SK-N-SH (cell line): ENCODE data around the gene NSF. TPM values are rescaled to one million over a fixed set of nuclear protein-coding genes. Genes with fewer than 3 reads are reported as not detected.
"Not testable (repeated sequence)": the region's sequence is repeated elsewhere in the genome, so short reads cannot be mapped to it uniquely, and the experiment has no call there.

Experiments used
- CTCF ChIA-PET: fragments of 300-600, 350-600 bp; formaldehyde crosslinking; extraction: SDS; loops from one replicate; lab custom pipeline; 2021; lab: Yijun Ruan, JAX
- POLR2A ChIA-PET: fragments of 350-600 bp; sonication (Branson Sonifier 250); formaldehyde crosslinking; extraction: SDS; loops from one replicate; lab custom pipeline; 2020; ENCODE audit warnings: antibody characterized with exemption, inconsistent platforms; lab: Yijun Ruan, JAX
- DNase-seq: peaks from one replicate; pipeline ENCODE4 v3.0.0; 2012
- H2AFZ ChIP-seq: fragments of 200-600 bp; sonication (generic); 2 replicates; pipeline ENCODE4 v1.8.1; 2016; ENCODE audit warnings: antibody characterized with exemption, mild to moderate bottlenecking, low read depth
- H3F3A ChIP-seq: fragments of 200-600 bp; sonication (generic); replicated peaks from 2 replicates; pipeline ENCODE3; 2016; ENCODE audit warnings: antibody characterized with exemption, mild to moderate bottlenecking; ENCODE audit not compliant: insufficient read depth
- H3K27ac ChIP-seq, 2 experiments: fragments of 200-500 bp in 1 of 2; fragments of 200-600 bp in 1 of 2; sonication (Bioruptor generic) in 1 of 2; sonication (generic), shearing (Covaris generic) in 1 of 2; 2 replicates each; pipeline versions ENCODE4 v1.5.1 to v1.6.1; 2014 to 2016; ENCODE audit warnings: low read depth in 2 of 2, inconsistent platforms in 1 of 2, low read length in 1 of 2, mild to moderate bottlenecking in 1 of 2, mixed read lengths in 1 of 2
- H3K27me3 ChIP-seq: fragments of 200-600 bp; sonication (generic), shearing (Covaris generic); 2 replicates; pipeline ENCODE4 v1.6.1; 2016; ENCODE audit warnings: mixed run types; ENCODE audit not compliant: insufficient read depth
- H3K36me3 ChIP-seq, 2 experiments: fragments of 200-500 bp in 1 of 2; fragments of 200-600 bp in 1 of 2; sonication (Bioruptor generic) in 1 of 2; sonication (generic) in 1 of 2; replicated peaks in 1 of 2; 2 replicates each; pipeline versions ENCODE3 to v1.5.1; 2014 to 2016; ENCODE audit warnings: low read length in 1 of 2, mild to moderate bottlenecking in 1 of 2; ENCODE audit not compliant: insufficient read depth in 2 of 2, control insufficient read depth in 1 of 2
- H3K4me1 ChIP-seq, 2 experiments: fragments of 200-500 bp in 1 of 2; fragments of 200-600 bp in 1 of 2; sonication (Bioruptor generic) in 1 of 2; sonication (generic), shearing (Covaris generic) in 1 of 2; 2 replicates each; pipeline versions ENCODE4 v1.5.1 to v1.6.1; 2014 to 2016; ENCODE audit warnings: low read depth in 1 of 2, low read length in 1 of 2, mixed run types in 1 of 2; ENCODE audit not compliant: insufficient read depth in 2 of 2, control insufficient read depth in 1 of 2
- H3K4me2 ChIP-seq: fragments of 200-600 bp; sonication (generic), shearing (Covaris generic); 2 replicates; pipeline ENCODE4 v1.6.1; 2017; ENCODE audit warnings: mixed run types
- H3K4me3 ChIP-seq, 2 experiments: fragments of 200-500 bp in 1 of 2; fragments of 200-600 bp in 1 of 2; sonication (Bioruptor generic) in 1 of 2; sonication (generic), shearing (Covaris generic) in 1 of 2; 2 replicates each; pipeline versions ENCODE4 v1.5.1 to v1.8.1; 2014 to 2016; ENCODE audit warnings: low read depth in 2 of 2, inconsistent platforms in 1 of 2, low read length in 1 of 2, mild to moderate bottlenecking in 1 of 2, mixed read lengths in 1 of 2, moderate library complexity in 1 of 2
- H3K79me2 ChIP-seq: fragments of 200-600 bp; sonication (generic); 2 replicates; pipeline ENCODE4 v1.8.1; 2017; ENCODE audit warnings: mild to moderate bottlenecking; ENCODE audit not compliant: insufficient read depth
- H3K9ac ChIP-seq: fragments of 200-600 bp; sonication (generic); 2 replicates; pipeline ENCODE4 v1.6.1; 2017; ENCODE audit warnings: mixed run types
- H3K9me2 ChIP-seq: fragments of 200-600 bp; sonication (generic); 2 replicates; pipeline ENCODE4 v1.6.1; 2017; ENCODE audit warnings: mixed run types
- H3K9me3 ChIP-seq: fragments of 200-600 bp; sonication (generic); 2 replicates; pipeline ENCODE4 v1.6.1; 2017; ENCODE audit warnings: mixed run types, mild to moderate bottlenecking, moderate library complexity
- H4K20me1 ChIP-seq: fragments of 200-600 bp; sonication (generic); 2 replicates; pipeline ENCODE4 v1.6.1; 2017; ENCODE audit warnings: mild to moderate bottlenecking, mixed run types; ENCODE audit not compliant: insufficient read depth
- MAX ChIP-seq: IDR thresholded peaks from 2 replicates; pipeline ENCODE4 v1.4.0; 2012; ENCODE audit warnings: low read depth
- WGBS: methylation state at CpG from one replicate; pipeline ENCODE4 v1.1.6; 2017; ENCODE audit warnings: low lambda C conversion rate; 5-methylcytosine and 5-hydroxymethylcytosine counted together
- polyA plus RNA-seq, 3 experiments: library from polyadenylated mRNA; depleted of rRNA; stranded (reverse); fragments of >200 nt; gene quantifications; 2 replicates each; pipeline ENCODE4 v1.2.3, GENCODE V29; 2012

Gene NSF
- polyA plus RNA-seq, 1 of the 3 experiments (the other 2 are of a cell fraction), result 31.4 TPM

GRCh38 chr17:46571796-46572195, 18.7 kb upstream of the NSF start:
- H3K79me2 ChIP-seq, H3K9me2 ChIP-seq, H4K20me1 ChIP-seq, H3F3A ChIP-seq, H3K27ac ChIP-seq, H3K9ac ChIP-seq, H3K4me3 ChIP-seq, H3K36me3 ChIP-seq, H2AFZ ChIP-seq, H3K9me3 ChIP-seq, POLR2A ChIA-PET, H3K27me3 ChIP-seq, H3K4me2 ChIP-seq, CTCF ChIA-PET, DNase-seq, H3K4me1 ChIP-seq: not testable (repeated sequence)
- no CpG with 5 or more reads among the region's 4 CpGs for WGBS

- H3K79me2 ChIP-seq, H3K9me2 ChIP-seq, H2AFZ ChIP-seq, H3K27me3 ChIP-seq, H3K4me1 ChIP-seq, H3K9ac ChIP-seq, H3K36me3 ChIP-seq, DNase-seq, H3K4me3 ChIP-seq, POLR2A ChIA-PET, CTCF ChIA-PET, H3K4me2 ChIP-seq, H4K20me1 ChIP-seq, H3K9me3 ChIP-seq, H3F3A ChIP-seq: not testable (repeated sequence)
- peak; percentile 26; the same call in 1 of the 2 replicates for TF ChIP-seq MAX
- 0 out of 4 replicates have a peak within 1 kb of the TSS, but pooled peaks of 1 of the 2 experiments have one; percentile 40 for H3K27ac ChIP-seq
- 0% methylated on average over 2 of the region's 65 CpGs for whole genome bisulfite sequencing
Measured at GRCh38 chr17:46579083-46580075, 11.1 kb upstream of the NSF start, which contains the start of gene ARL17A. Gene ARL17A, minus strand, starts transcription at chr17:46579691. Its CDS starts 3,369 bp downstream, at chr17:46576322.

GRCh38 chr17:46580082-46580481, 10.4 kb upstream of the NSF start:
- H3K27me3 ChIP-seq, H3K9ac ChIP-seq, H3K4me1 ChIP-seq, H3K36me3 ChIP-seq, H3K9me2 ChIP-seq, POLR2A ChIA-PET, H2AFZ ChIP-seq, H4K20me1 ChIP-seq, H3K79me2 ChIP-seq, DNase-seq, CTCF ChIA-PET, H3K4me2 ChIP-seq, H3K4me3 ChIP-seq, H3F3A ChIP-seq, H3K9me3 ChIP-seq: not testable (repeated sequence)
- 0 out of 4 replicates have a peak overlapping the region, but pooled peaks of 1 of the 2 experiments have one; percentile 40 for H3K27ac ChIP-seq
- 30% methylated on average over 7 of the region's 18 CpGs for WGBS

DNA sequence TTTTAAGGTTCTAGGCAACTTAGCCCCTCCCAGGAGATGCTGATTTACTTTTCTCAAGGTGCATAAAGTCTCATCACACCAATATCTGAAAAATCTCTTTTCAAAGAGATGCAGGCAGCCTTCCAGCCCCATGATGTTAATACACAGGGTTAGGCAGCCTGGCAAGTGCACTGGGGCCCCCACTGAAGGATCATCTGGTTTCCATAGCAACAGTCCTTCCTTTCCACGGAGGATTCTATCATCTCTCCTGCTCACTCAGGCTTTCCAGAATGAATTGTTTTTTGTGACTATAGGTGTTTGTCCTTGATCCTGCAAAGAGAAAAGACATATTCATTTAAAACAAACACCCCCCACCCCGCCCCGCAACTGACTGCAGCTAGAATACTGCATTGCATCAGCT, 5.0 kb upstream of the NSF start:
- H4K20me1 ChIP-seq, POLR2A ChIA-PET: not testable (repeated sequence)

DNA sequence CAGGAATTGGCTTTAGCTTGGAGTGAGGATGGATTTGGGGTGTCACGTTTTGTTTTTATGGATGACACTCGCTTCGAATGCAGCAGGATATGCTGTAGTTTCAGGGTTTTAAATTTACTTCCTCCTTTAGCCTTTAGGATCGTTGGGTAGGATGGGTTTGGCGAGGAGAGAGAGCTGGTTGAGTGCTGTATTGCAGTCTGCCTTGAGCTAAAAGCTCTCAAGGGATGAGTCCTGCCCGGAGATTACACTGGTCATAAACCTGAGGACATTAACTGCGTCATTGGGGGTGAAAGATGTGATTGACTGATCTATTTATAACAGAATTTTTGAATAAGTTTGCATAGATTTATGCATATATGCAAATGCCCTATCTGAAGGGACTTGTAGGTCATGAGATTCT, 863 bp downstream of the NSF start:
- H3K4me1 ChIP-seq, POLR2A ChIA-PET, H3K79me2 ChIP-seq, H3K27ac ChIP-seq, H3K4me2 ChIP-seq, H3F3A ChIP-seq, H2AFZ ChIP-seq, H3K9ac ChIP-seq, H3K27me3 ChIP-seq, H3K9me2 ChIP-seq, CTCF ChIA-PET, H3K4me3 ChIP-seq, H3K9me3 ChIP-seq, H3K36me3 ChIP-seq, H4K20me1 ChIP-seq, DNase-seq: not testable (repeated sequence)
- no CpG with 5 or more reads among the region's 7 CpGs for WGBS

More for the DNA sequence above, 5.0 kb upstream of the NSF start:
- WGBS, result no CpG with 5 or more reads among the region's 3 CpGs
- H3K9me3 ChIP-seq, H3K27me3 ChIP-seq, H3K36me3 ChIP-seq, H3K27ac ChIP-seq, H3F3A ChIP-seq, H3K9ac ChIP-seq, CTCF ChIA-PET, H2AFZ ChIP-seq, H3K79me2 ChIP-seq, H3K4me2 ChIP-seq, DNase-seq, H3K4me3 ChIP-seq, H3K9me2 ChIP-seq, H3K4me1 ChIP-seq: not testable (repeated sequence)

DNA sequence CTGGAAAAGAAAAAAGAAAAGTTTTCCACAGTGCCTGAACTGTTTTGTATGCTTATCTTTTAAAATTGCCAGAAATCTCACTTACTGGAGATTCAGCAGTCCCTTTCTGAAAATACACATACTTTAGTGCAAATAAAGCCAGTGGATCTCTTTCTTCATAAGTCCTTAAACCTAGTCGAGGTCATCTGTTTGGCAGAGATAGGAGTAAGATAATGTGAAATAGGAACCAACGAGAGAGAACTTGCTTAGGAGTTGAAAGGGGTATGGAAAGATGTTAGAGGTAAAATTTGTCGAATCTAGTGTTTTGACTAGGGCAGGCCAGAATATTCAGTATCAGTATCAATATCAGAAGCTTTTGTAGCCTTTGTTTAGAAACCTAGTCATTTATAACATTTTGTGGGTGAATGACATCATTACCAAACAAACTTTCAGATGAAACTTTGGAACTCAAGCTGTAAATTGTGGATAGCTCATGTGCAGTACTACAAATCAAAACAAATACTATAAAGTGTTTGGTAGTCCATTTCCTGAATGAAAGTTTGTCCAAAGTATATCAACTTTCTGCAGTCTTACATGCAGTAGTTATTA, 8.0 kb downstream of the NSF start:
- CTCF ChIA-PET, result not testable (repeated sequence)

More for the DNA sequence above, 8.0 kb downstream of the NSF start:
- DNase-seq, H3K9me2 ChIP-seq, H3K4me3 ChIP-seq, H3K27me3 ChIP-seq, H3K4me1 ChIP-seq, H3F3A ChIP-seq, H3K27ac ChIP-seq, H2AFZ ChIP-seq, H3K36me3 ChIP-seq, POLR2A ChIA-PET, H3K4me2 ChIP-seq, H3K9me3 ChIP-seq, H3K79me2 ChIP-seq, H3K9ac ChIP-seq, H4K20me1 ChIP-seq: not testable (repeated sequence)
- 74% methylated on average over 3 of the region's 3 CpGs for WGBS
